Measurements from ENCODE around the gene VAMP1. TPM values are rescaled to one million over a fixed set of nuclear protein-coding genes. Genes with fewer than 3 reads are reported as not detected.

VAMP1 gene
- total and polyA plus RNA-seq, 9 of the 15 experiments (the other 6 are each of a cell fraction or from before 2014, with no cell fraction given) = 0.76 to 13.2 (median 4.2) TPM

DNA sequence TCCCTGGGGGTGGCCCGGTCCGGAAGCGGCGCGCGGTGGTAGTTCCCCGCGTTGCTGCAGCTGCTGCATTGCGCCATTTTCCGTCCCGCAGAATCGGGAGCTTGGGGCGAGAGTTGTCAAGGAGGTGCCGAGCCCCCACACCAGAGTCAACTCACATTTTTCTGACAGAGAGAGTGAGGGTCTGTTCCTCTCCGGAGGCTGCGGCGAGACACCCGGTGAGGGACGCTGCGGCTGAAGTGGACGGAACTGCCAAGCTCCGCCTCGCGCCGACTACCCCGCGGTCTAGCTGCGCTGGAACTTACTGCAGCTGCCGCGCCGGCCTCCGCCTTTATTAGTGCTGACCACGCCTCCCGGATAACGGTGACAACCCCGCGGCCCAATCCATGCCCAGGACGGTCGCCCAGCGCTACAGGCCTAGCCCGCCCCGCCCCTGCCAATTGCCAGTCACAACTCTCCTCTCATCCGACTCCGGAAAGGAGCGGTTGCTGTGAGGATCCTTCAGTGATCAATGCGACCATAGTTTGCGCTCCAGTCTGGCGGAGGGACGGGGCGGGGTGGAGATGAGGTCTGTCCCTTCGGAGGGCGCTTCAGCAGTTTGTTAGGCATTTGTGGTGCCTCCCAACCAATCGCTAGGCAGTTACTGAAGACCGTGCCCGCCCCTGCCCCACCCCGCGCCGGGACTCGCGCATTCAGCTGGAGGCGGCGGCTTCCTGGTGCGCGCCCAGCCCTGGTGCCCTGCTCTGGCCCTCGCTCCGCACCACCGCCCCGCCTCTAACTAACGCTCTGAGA is at the start of gene VAMP1 (continued):
- TF ChIP-seq MCM2 (IDR thresholded peaks at IDR 0.05; ENCODE audit: low read depth) = no peak
- no peak for TF ChIP-seq ZNF324 (CRISPR knock-in tag; IDR thresholded peaks at IDR 0.05)
- no peak for TF ChIP-seq BMI1 (IDR thresholded peaks at IDR 0.05; ENCODE audit: low read length)
- no peak for TF ChIP-seq CREB1 (IDR thresholded peaks at IDR 0.05)
- 0 out of 2 replicates have a peak, but pooled peaks have one; percentile 34 for TF ChIP-seq CREB1 (CRISPR knock-in tag; IDR thresholded peaks at IDR 0.05)
- TF ChIP-seq EP400 (IDR thresholded peaks at IDR 0.05) = peak; percentile 64
- no peak for TF ChIP-seq AFF4 (CRISPR knock-in tag; IDR thresholded peaks at IDR 0.05)
- TF ChIP-seq ZNF3 (CRISPR knock-in tag; IDR thresholded peaks at IDR 0.05) = no peak
- no peak for TF ChIP-seq FOSL1 (tag; conservative IDR thresholded peaks at IDR 0.05)
- no peak for TF ChIP-seq CBX5 (IDR thresholded peaks at IDR 0.05; ENCODE audit: borderline replicate concordance, low read depth)
- TF ChIP-seq SP1 (CRISPR knock-in tag; IDR thresholded peaks at IDR 0.05) = peak; percentile 84
- no peak for TF ChIP-seq MAFK (IDR thresholded peaks at IDR 0.05; ENCODE audit: low read length)
- peak in 1 of 3 experiments; percentile 69 for TF ChIP-seq YY1 (IDR thresholded peaks at IDR 0.05; ENCODE audit: borderline replicate concordance in 1 of 3, control insufficient read depth in 1 of 3, extremely low read depth in 1 of 3, insufficient read depth in 3 of 3, insufficient read length in 1 of 3, insufficient replicate concordance in 2 of 3, low read depth in 1 of 3, low read length in 2 of 3)
